Effector memory CD4-positive, alpha-beta T cell (primary cell): ENCODE data around the gene FGFRL1.

Source experiments
- DNase-seq, 3 donors: peaks; one replicate each; pipeline ENCODE4 v3.0.0-alpha.2; 2020
- H3K27ac ChIP-seq: 2 replicates; pipeline ENCODE4 v1.7.0; 2013; ENCODE audit warnings: mild to moderate bottlenecking, low read length, moderate library complexity; ENCODE audit not compliant: insufficient read depth, poor library complexity, severe bottlenecking
- H3K27me3 ChIP-seq: replicated peaks from 2 replicates; pipeline ENCODE4 v1.7.0; 2013; ENCODE audit warnings: mild to moderate bottlenecking, low read length; ENCODE audit not compliant: insufficient read depth, control insufficient read depth, poor library complexity, severe bottlenecking
- H3K36me3 ChIP-seq: 2 replicates; pipeline ENCODE4 v1.7.0; 2013; ENCODE audit warnings: mild to moderate bottlenecking, low read length, moderate library complexity; ENCODE audit not compliant: control insufficient read depth, insufficient read depth
- H3K4me1 ChIP-seq: 2 replicates; pipeline ENCODE4 v1.7.0; 2013; ENCODE audit warnings: low read length, mild to moderate bottlenecking; ENCODE audit not compliant: control insufficient read depth, insufficient read depth, poor library complexity, severe bottlenecking
- H3K4me3 ChIP-seq: 2 replicates; pipeline ENCODE4 v1.7.0; 2013; ENCODE audit warnings: low read length, low read depth, mild to moderate bottlenecking; ENCODE audit not compliant: insufficient read depth, poor library complexity, severe bottlenecking
- H3K9me3 ChIP-seq: 2 replicates; pipeline ENCODE4 v1.7.0; 2013; ENCODE audit warnings: mild to moderate bottlenecking, low read length, moderate library complexity; ENCODE audit not compliant: control insufficient read depth

The FGFRL1 gene

DNA sequence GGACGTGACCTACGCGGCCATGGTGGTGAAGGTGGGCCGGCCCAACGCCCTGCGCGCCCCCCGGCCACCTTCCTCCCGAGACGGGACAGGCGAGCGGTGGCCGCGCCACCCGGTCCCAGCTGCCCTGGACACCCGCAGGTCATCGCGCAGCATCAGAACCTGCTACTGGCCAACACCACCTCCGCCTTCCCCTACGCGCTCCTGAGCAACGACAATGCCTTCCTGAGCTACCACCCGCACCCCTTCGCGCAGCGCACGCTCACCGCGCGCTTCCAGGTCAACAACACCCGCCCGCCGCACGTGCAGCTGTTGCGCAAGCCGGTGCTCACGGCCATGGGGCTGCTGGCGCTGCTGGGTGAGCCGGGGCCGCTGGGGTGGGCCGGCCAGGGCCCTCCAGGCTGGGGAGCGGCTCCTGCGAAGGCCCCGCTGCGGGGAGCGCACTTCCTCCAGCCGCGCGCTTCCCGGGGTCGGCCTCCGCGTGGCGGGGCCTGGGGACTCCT, 9.2 kb upstream of the FGFRL1 start:
- Histone ChIP-seq H3K27ac (no peak overlapping the region), H3K36me3 (no peaks in the 10 kb centered on the region), H3K4me3 (no peak overlapping the region), H3K4me1 (peaks cover 21% of the 10 kb centered on the region), H3K27me3 (peaks cover 46% of the 10 kb centered on the region), H3K9me3 (no peaks in the 10 kb centered on the region)
- DNase-seq: no peak

DNA sequence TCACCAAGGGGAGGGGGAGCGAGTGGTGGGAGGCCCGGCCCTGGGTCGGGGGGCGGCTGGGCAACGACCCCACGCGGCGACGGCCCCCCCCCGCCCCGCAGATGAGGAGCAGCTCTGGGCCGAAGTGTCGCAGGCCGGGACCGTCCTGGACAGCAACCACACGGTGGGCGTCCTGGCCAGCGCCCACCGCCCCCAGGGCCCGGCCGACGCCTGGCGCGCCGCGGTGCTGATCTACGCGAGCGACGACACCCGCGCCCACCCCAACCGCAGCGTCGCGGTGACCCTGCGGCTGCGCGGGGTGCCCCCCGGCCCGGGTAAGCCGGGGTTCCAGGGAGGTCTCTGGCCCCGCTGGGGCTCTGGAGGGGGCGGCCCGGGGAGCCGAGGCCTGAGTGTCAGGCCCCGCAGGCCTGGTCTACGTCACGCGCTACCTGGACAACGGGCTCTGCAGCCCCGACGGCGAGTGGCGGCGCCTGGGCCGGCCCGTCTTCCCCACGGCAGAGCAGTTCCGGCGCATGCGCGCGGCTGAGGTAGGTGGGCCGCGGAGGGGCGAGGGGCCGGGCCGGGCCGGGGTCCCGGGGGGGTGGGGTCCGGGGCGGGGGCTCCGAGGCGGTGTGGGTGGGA, 8.7 kb upstream of the FGFRL1 start:
- H3K4me3 ChIP-seq: no peak overlapping the region
- H3K4me1 ChIP-seq: peaks cover 17% of the 10 kb centered on the region
- peaks cover 43% of the 10 kb centered on the region for H3K27me3 ChIP-seq
- no peak for DNase-seq
- no peaks in the 10 kb centered on the region for H3K36me3 ChIP-seq
- no peak overlapping the region for H3K27ac ChIP-seq
- H3K9me3 ChIP-seq: no peaks in the 10 kb centered on the region

GRCh38 chr4:1003271-1004070, 8.0 kb upstream of the FGFRL1 start:
- Histone ChIP-seq H3K4me1 (peaks cover 13% of the 10 kb centered on the region), H3K27ac (no peak overlapping the region), H3K27me3 (peaks cover 41% of the 10 kb centered on the region), H3K9me3 (no peaks in the 10 kb centered on the region), H3K36me3 (no peaks in the 10 kb centered on the region), H3K4me3 (no peak overlapping the region)
- no peak for DNase-seq

GRCh38 chr4:1004071-1004418, 7.4 kb upstream of the FGFRL1 start:
- Histone ChIP-seq H3K4me1 (peaks cover 18% of the 10 kb centered on the region), H3K36me3 (no peaks in the 10 kb centered on the region), H3K27ac (no peak overlapping the region), H3K9me3 (no peaks in the 10 kb centered on the region), H3K4me3 (no peak overlapping the region), H3K27me3 (peaks cover 41% of the 10 kb centered on the region)
- no peak for DNase-seq

DNA sequence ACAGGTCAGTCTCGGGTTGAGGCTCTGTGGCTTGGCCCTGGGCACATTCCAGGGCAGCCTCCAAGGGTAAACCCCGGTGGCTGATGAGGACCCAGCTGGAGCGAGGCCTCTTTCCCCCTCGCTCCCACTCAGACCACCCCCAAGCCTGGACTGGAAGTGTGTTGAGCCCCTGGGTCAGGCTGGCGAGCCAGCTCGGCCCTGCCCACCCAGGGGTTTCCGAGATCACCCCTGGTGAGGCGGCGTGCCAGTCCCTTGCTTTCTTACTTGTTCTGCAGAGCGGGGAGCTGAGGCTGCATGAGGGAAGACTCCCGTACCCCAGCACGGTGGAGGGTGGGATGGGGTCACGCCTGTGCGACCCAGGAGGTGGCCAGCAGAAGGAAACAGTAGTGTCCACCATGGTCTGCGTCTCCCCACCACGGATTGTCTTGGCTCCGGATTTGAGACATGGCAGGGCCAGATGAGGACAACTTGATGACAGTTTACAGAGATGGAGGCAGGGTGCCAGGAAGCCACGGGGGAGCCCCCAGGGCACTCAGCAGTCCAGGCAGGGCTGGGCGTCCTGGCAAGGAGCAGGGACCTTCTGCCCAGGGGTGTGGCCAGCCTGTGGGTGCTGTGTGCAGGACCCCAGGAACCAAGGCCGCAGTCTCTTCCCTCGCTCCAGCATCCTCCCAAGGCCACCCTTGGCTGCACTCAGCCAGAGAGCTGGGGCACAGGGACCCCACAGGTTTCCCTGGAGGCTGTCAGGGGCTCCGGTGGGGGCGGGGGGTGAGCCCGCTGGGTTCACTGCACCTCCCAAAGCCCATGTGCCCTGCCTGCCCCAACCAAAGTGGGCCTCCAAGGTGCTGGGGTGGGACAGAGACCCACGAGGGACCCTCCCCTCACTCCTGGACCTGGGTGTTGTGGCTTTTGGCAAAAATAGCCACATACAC, 6.6 kb upstream of the FGFRL1 start:
- Histone ChIP-seq H3K36me3 (no peaks in the 10 kb centered on the region), H3K27ac (no peak overlapping the region), H3K9me3 (no peaks in the 10 kb centered on the region), H3K27me3 (peaks cover 41% of the 10 kb centered on the region), H3K4me3 (no peak overlapping the region), H3K4me1 (peaks cover 20% of the 10 kb centered on the region)
- no peak for DNase-seq

DNA sequence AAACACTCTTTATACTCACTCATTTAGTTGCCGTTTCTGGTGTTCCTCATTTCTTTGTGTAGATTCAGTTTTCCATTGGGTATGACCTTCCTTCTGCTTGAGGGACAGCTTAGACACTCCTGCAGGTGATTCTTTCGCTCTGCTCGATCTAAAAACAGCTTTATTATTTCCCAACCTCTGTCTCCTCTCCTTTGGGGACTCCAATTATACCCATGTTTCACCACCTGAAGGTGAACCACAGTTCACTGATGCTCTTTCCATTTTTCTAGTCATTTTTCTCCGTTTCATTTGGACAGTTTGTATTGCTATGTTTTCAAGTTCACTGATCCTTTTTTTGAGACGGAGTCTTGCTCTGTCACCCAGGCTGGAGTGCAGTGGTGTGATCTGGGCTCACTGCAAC, 4.6 kb upstream of the FGFRL1 start:
- peaks cover 33% of the 10 kb centered on the region for H3K27me3 ChIP-seq
- no peak for DNase-seq
- H3K4me1 ChIP-seq: peaks cover 32% of the 10 kb centered on the region
- H3K9me3 ChIP-seq: no peaks in the 10 kb centered on the region
- no peaks in the 10 kb centered on the region for H3K36me3 ChIP-seq
- no peak overlapping the region for H3K27ac ChIP-seq
- H3K4me3 ChIP-seq: no peak overlapping the region

- peak in 1 of 3 donors; percentile 16 for DNase-seq
- H3K27me3 ChIP-seq: peaks cover 14% of the 10 kb centered on the region
- H3K9me3 ChIP-seq: no peaks in the 10 kb centered on the region
- H3K27ac ChIP-seq: no peak overlapping the region
- H3K4me1 ChIP-seq: peaks cover 19% of the 10 kb centered on the region
- no peaks in the 10 kb centered on the region for H3K36me3 ChIP-seq
- H3K4me3 ChIP-seq: peak overlapping the region; percentile 56
These were observed 2.4 kb upstream of the FGFRL1 start for GRCh38 chr4:1008840-1009541.

- Histone ChIP-seq H3K9me3 (no peaks in the 10 kb centered on the region), H3K4me1 (peaks cover 19% of the 10 kb centered on the region), H3K4me3 (peak overlapping the region; percentile 78), H3K36me3 (no peaks in the 10 kb centered on the region), H3K27me3 (peaks cover 7% of the 10 kb centered on the region), H3K27ac (peak overlapping the region; percentile 76)
- DNase-seq: peak; percentile 54 to 71 (median 68)
These were observed 1.7 kb upstream of the FGFRL1 start for GRCh38 chr4:1009542-1010394.
